GM18519 (cell line): ENCODE measurements around the gene KCNH5.

Source experiments
- ATAC-seq: cut with Tn5 transposase; IDR thresholded peaks from one replicate; pipeline ENCODE4 v1.9.1; 2021; ENCODE audit warnings: mild to moderate bottlenecking, moderate library complexity; ENCODE audit not compliant: unreplicated experiment, low FRiP score

Gene KCNH5

GRCh38 chr14:62689733-62690132, 355.5 kb downstream of the KCNH5 start:
- no peak for ATAC-seq

- no peak for ATAC-seq
Observed at GRCh38 chr14:62687818-62688217, 357.4 kb downstream of the KCNH5 start.

GRCh38 chr14:62684376-62684775, 360.9 kb downstream of the KCNH5 start:
- no peak for ATAC-seq

- no peak for ATAC-seq
Observed at GRCh38 chr14:62682208-62682607, 363.1 kb downstream of the KCNH5 start.

GRCh38 chr14:62674563-62675237, 370.6 kb downstream of the KCNH5 start:
- no peak for ATAC-seq

DNA sequence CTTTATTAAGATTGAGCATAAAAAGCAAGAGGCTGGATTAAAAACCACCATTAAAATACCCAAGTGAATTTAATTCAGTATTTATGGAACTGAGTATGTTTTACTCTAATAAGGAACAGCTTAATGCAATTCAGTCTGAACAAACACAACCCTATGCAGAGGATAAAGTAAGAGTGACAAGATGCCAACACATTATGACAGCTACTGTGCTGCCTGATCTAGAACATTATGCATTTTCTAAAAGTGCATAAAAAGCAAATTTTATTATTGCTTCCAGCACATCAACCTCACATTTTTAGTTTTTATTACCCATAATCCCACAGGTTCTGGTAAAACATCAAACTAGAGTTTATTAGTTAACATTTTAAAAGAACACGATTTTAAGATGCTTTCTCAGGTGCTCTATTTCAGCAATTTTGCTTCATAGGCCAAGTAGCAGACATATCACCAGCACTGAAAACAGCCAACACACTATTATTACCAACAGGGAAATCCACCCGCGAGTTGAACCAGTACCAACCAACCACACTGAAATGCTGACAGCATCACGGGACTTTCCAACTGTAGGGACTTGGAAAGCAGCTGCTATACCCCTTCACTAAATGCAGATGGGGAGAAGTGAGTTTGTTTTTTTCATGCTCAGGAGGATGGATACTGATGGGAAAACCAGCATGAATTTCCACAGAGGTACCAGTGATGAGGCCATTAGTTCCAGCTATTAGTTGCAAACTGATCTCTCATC, 372.1 kb downstream of the KCNH5 start:
- ATAC-seq: no peak

DNA sequence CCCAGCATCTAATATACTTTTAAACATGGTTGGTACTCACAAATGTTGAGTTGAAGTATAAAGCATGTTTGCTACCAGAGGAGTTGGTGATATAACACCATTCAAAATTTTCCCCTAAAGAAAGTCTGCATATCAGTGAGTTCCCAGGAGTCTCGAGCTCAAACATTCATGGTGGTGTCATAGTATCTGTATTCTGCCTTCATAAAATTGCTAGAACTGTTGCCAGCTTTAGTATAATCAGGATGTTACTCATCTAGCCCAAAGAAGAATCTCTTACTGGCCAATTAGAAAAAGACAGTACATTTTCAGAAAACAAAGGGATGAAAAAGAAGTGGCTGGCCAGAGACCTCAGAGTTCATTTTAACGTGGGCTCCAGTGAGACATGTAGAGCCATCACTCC, 374.7 kb downstream of the KCNH5 start:
- no peak for ATAC-seq

DNA sequence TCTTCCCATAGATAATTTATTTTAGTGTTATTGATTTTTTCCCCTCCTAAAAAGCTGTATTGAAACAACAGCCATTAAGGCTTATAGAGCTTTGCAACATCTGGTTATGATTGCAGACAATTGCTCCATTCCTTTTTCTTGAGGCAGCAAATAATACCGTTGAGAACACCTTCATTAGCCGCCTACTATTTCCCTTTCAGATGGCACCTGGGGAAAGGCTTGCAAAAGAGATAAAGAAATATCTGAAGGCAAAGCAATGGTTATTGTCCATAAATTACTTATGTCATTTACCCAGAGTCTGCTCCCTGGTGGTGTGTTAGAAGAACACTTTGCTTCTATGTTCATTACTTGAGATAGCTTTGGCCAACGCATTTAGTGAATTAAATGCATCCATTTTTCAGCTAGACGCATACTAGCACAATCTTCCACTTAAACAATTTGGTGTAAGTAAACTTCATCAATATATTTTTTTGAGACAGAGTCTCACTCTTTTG, 377.8 kb downstream of the KCNH5 start:
- no peak for ATAC-seq

GRCh38 chr14:62665286-62665685, 380.0 kb downstream of the KCNH5 start:
- no peak for ATAC-seq

- ATAC-seq: no peak
Observed at GRCh38 chr14:62663456-62663821, 381.8 kb downstream of the KCNH5 start.

GRCh38 chr14:62662811-62663455, 382.3 kb downstream of the KCNH5 start:
- no peak for ATAC-seq

- ATAC-seq: no peak
Observed at GRCh38 chr14:62661818-62662217, 383.4 kb downstream of the KCNH5 start.

- ATAC-seq: no peak
Observed at GRCh38 chr14:62658631-62659030, 386.6 kb downstream of the KCNH5 start.

GRCh38 chr14:62657376-62657775, 387.9 kb downstream of the KCNH5 start:
- ATAC-seq: no peak

- no peak for ATAC-seq
Observed at GRCh38 chr14:62655166-62655565, 390.1 kb downstream of the KCNH5 start.

DNA sequence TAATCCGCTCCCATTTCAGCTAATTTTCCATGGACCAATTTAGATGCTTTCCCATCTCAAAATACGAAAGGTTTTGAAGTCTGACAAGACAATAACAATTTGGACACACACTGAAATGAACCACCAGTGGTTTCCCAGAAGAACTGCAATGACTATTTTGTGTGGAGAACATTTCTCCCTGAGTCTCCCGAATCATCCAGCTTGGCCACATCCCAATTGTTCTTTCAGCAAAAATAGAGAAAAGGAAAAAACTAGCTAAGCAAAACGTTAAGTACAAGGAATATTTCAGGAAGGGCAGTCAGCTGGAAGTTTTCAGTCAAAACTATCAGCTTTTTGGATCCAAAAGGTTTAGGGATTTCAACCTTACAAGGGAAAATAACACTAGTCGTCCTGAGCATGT, 390.6 kb downstream of the KCNH5 start:
- no peak for ATAC-seq
